Keratinocyte (primary cell): ENCODE data around the gene CPSF7.

ENCODE experiments used
- CTCF ChIP-seq, 3 experiments: IDR thresholded peaks in 1 of 3; conservative IDR thresholded peaks in 1 of 3; optimal IDR thresholded peaks in 1 of 3; 2 replicates in 2 of 3; 3 replicates in 1 of 3; pipeline versions ENCODE3 to v1.5.1; 2011; ENCODE audit warnings: low read length in 3 of 3, mild to moderate bottlenecking in 3 of 3, moderate library complexity in 2 of 3, control low read depth in 1 of 3, inconsistent platforms in 1 of 3; ENCODE audit not compliant: insufficient read depth in 2 of 3; ENCODE audit errors: extremely low read depth in 1 of 3
- EZH2 ChIP-seq: IDR thresholded peaks from one replicate; pipeline ENCODE4 v1.6.1; 2012; ENCODE audit warnings: inconsistent platforms, mild to moderate bottlenecking, low read length, moderate library complexity

DNA sequence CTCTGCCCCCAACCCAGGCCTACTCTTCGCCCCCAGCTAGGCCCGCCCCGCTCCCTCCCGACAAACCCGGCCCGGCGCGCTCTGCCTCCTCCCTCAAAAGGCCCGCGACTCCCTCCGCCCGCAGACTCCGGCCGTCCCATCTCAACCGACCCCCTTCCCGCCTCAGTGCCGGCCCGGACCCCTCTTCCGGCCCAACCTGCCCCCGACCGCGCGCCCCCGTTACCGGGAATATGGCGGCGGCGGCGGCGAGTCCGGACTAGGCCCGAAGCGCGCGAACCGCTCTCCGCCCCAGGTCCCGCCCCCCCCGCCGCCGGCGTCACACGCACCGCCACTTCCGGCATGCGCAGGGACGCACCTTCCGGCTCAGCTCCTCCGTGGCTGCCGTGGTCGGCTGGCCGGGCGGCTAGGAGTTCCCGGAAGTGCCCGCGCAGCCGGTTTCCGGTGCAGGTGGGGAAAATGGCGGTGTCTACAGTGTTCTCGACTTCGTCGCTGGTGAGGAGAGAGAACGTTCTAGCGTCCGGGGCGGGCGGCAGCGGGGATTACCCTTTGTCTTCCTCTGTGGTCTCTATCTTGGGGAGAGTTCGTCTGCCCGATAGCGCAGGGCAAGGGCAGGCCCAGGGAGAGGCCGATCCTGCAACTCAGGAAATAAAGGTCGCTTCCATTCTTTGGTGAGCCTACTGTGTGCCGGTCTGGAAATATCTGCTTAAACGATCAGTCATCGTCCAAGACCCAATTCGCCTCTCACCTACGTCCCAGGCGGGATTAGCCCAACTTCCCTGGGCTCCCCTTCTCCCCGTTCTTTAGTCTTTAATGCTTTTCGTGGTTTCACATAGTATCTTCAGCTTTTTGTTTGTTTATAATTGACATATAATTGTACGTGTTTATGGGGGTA lies at the start of gene CPSF7, which contains the start of gene SDHAF2:
- TF ChIP-seq CTCF (optimal IDR thresholded peaks at IDR 0.05 in 1 of 3, IDR thresholded peaks at IDR 0.05 in 1 of 3, conservative IDR thresholded peaks at IDR 0.05 in 1 of 3; ENCODE audit: extremely low read depth in 1 of 3, insufficient read depth in 2 of 3, low read length in 3 of 3) (no peak), EZH2 (no peak)
